CD14-positive monocyte (primary cell): ENCODE data around the gene DGCR8. TPM values are rescaled to one million over a fixed set of nuclear protein-coding genes. Genes with fewer than 3 reads are reported as not detected.

Experiments used
- DNase-seq, 3 donors: peaks; one replicate each; pipeline ENCODE4 v3.0.0-alpha.2; 2011 to 2022
- H2AFZ ChIP-seq: 2 replicates; pipeline ENCODE4 v1.6.0; 2012; ENCODE audit warnings: mild to moderate bottlenecking, low read depth, low read length, inconsistent platforms; ENCODE audit not compliant: insufficient read depth, poor library complexity, severe bottlenecking
- H3K27ac ChIP-seq, 2 donors: 1 replicate in 1 of 2; 2 replicates in 1 of 2; pipeline ENCODE4 v1.5.1; 2012 to 2013; ENCODE audit warnings: low read length in 2 of 2, control low read depth in 1 of 2, inconsistent platforms in 1 of 2, low read depth in 1 of 2, mild to moderate bottlenecking in 1 of 2
- H3K27me3 ChIP-seq, 2 donors: one replicate each; pipeline versions ENCODE4 v1.6.0 to v1.6.1; 2011 to 2013; ENCODE audit warnings: low read length in 2 of 2; ENCODE audit not compliant: control insufficient read depth in 2 of 2, insufficient read depth in 2 of 2
- H3K36me3 ChIP-seq, 2 donors: replicated peaks in 1 of 2; 1 replicate in 1 of 2; 2 replicates in 1 of 2; pipeline versions ENCODE4 v1.5.1 to v1.6.1; 2012 to 2013; ENCODE audit warnings: low read length in 2 of 2, control low read depth in 1 of 2, inconsistent platforms in 1 of 2, mild to moderate bottlenecking in 1 of 2; ENCODE audit not compliant: insufficient read depth in 2 of 2, control insufficient read depth in 1 of 2
- H3K4me1 ChIP-seq, 2 donors: 1 replicate in 1 of 2; 2 replicates in 1 of 2; pipeline versions ENCODE4 v1.5.1 to v1.6.1; 2012 to 2013; ENCODE audit warnings: low read length in 2 of 2, control low read depth in 1 of 2, inconsistent platforms in 1 of 2, mild to moderate bottlenecking in 1 of 2, moderate library complexity in 1 of 2; ENCODE audit not compliant: insufficient read depth in 2 of 2, control insufficient read depth in 1 of 2
- H3K4me2 ChIP-seq: replicated peaks from 2 replicates; pipeline ENCODE3; 2012; ENCODE audit warnings: low read length, moderate library complexity, mild to moderate bottlenecking; ENCODE audit not compliant: poor library complexity, severe bottlenecking; ENCODE audit errors: extremely low read depth
- H3K4me3 ChIP-seq, 3 experiments: fragments of 200-600 bp in 1 of 3; sonication (generic) in 1 of 3; replicated peaks in 1 of 3; 1 replicate in 2 of 3; 2 replicates in 1 of 3; pipeline ENCODE4 v1.5.1; 2011 to 2013; ENCODE audit warnings: low read length in 3 of 3, mild to moderate bottlenecking in 3 of 3, control low read depth in 2 of 3, low read depth in 2 of 3, inconsistent platforms in 1 of 3, moderate library complexity in 1 of 3
- H3K79me2 ChIP-seq: 2 replicates; pipeline ENCODE4 v1.6.0; 2012; ENCODE audit warnings: mild to moderate bottlenecking, control low read depth, inconsistent platforms, low read length, moderate library complexity; ENCODE audit not compliant: insufficient read depth
- H3K9ac ChIP-seq: 2 replicates; pipeline ENCODE4 v1.6.0; 2017; ENCODE audit warnings: low read length, mild to moderate bottlenecking; ENCODE audit not compliant: insufficient read depth, poor library complexity, severe bottlenecking
- H3K9me3 ChIP-seq, 2 donors: replicated peaks in 1 of 2; 1 replicate in 1 of 2; 2 replicates in 1 of 2; pipeline versions ENCODE4 v1.5.1 to v1.6.1; 2012 to 2013; ENCODE audit warnings: low read length in 2 of 2, control low read depth in 1 of 2; ENCODE audit not compliant: control insufficient read depth in 1 of 2, insufficient read depth in 1 of 2
- H4K20me1 ChIP-seq: 2 replicates; pipeline ENCODE4 v1.6.0; 2012; ENCODE audit warnings: mild to moderate bottlenecking, low read length, control low read depth, moderate library complexity; ENCODE audit not compliant: insufficient read depth
- H3K27ac Mint-ChIP-seq, 7 donors: one replicate each; pipeline ENCODE4 v1.8.0; 2020; ENCODE audit warnings: mild to moderate bottlenecking in 7 of 7, mixed read lengths in 7 of 7, moderate library complexity in 6 of 7, inconsistent platforms in 2 of 7
- H3K27me3 Mint-ChIP-seq, 3 donors: one replicate each; pipeline ENCODE4 v1.8.0; 2021 to 2022; ENCODE audit warnings: low read depth in 3 of 3, mild to moderate bottlenecking in 3 of 3, mixed read lengths in 3 of 3, moderate library complexity in 3 of 3, inconsistent platforms in 1 of 3
- H3K36me3 Mint-ChIP-seq, 2 donors: one replicate each; pipeline ENCODE4 v1.8.0; 2020; ENCODE audit warnings: mixed read lengths in 2 of 2, inconsistent platforms in 1 of 2, mild to moderate bottlenecking in 1 of 2
- H3K4me1 Mint-ChIP-seq: one replicate; pipeline ENCODE4 v1.8.0; 2020; ENCODE audit warnings: mild to moderate bottlenecking, mixed read lengths
- H3K4me3 Mint-ChIP-seq, 2 donors: one replicate each; pipeline ENCODE4 v1.8.0; 2020; ENCODE audit warnings: mild to moderate bottlenecking in 2 of 2, mixed read lengths in 2 of 2, moderate library complexity in 1 of 2
- H3K9me3 Mint-ChIP-seq, 7 donors: one replicate each; pipeline ENCODE4 v1.8.0; 2020 to 2022; ENCODE audit warnings: mixed read lengths in 7 of 7, mild to moderate bottlenecking in 6 of 7, moderate library complexity in 6 of 7, inconsistent platforms in 2 of 7
- WGBS: methylation state at CpG from one replicate; pipeline ENCODE4 v1.1.5; 2013; ENCODE audit warnings: missing lambda C conversion rate; ENCODE audit not compliant: insufficient coverage; 5-methylcytosine and 5-hydroxymethylcytosine counted together
- intact Hi-C, 2 donors: fragments of 100-400 bp; cut with micrococcal nuclease; formaldehyde crosslinking; loops; one replicate each; pipeline versions ENCODE4 v1.15.0 to v1.15.1; 2023
- polyA plus RNA-seq, 3 donors: library from polyadenylated mRNA; depleted of rRNA in 1 of 3; unstranded in 2 of 3; stranded (reverse) in 1 of 3; fragments of 300-500 nt in 2 of 3; fragments of >200 nt in 1 of 3; fragmentation: Illumina TruSeq in 2 of 3; gene quantifications; 1 replicate in 2 of 3; 2 replicates in 1 of 3; pipeline ENCODE4 v1.2.3, GENCODE V29; 2012 to 2021
- TF ChIP-seq, protein P1 (sequence below): fragments of 200-600 bp; IDR thresholded peaks from one replicate; pipeline ENCODE4 v1.8.0; 2022; ENCODE audit warnings: antibody characterized with exemption, mild to moderate bottlenecking

Gene DGCR8
- polyA plus RNA-seq, 3 donors, result 1.2 to 18.7 (median 1.4) TPM

DNA sequence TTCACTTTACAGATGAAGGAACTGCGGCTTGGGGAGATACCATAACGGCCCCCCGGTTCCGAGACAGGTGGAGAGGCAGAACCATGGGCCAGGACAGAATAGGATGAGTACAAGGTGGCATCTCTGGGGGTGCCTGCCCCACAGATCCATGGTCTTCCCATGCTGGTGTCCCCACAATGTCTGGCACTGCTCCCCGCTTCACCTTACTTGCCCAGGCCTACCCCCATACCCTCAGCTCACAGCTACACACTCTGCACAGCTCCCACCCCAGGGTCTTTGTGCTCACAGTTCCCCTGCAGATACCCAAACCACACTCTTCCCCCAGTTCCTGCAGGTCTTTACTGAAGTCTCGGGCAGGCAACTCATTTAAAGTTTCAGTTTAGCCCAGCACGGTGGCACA lies 11.4 kb upstream of the DGCR8 start:
- no peak overlapping the region for H3K27ac ChIP-seq
- Mint-ChIP-seq H3K4me3 (no peak overlapping the region), H3K9me3 (no peaks in the 10 kb centered on the region), H3K27me3 (no peaks in the 10 kb centered on the region), H3K4me1 (no peaks in the 10 kb centered on the region), H3K36me3 (peaks cover 11 to 19% of the 10 kb centered on the region in 2 donors), H3K27ac (peak overlapping the region in 1 of 7 donors; percentile 72)
- H3K27me3 ChIP-seq, result no peaks in the 10 kb centered on the region
- H3K4me1 ChIP-seq, result no peaks in the 10 kb centered on the region
- no peak overlapping the region for H3K4me3 ChIP-seq
- DNase-seq, result no peak
- H3K79me2 ChIP-seq, result no peaks in the 10 kb centered on the region
- TF ChIP-seq, protein P1, sequence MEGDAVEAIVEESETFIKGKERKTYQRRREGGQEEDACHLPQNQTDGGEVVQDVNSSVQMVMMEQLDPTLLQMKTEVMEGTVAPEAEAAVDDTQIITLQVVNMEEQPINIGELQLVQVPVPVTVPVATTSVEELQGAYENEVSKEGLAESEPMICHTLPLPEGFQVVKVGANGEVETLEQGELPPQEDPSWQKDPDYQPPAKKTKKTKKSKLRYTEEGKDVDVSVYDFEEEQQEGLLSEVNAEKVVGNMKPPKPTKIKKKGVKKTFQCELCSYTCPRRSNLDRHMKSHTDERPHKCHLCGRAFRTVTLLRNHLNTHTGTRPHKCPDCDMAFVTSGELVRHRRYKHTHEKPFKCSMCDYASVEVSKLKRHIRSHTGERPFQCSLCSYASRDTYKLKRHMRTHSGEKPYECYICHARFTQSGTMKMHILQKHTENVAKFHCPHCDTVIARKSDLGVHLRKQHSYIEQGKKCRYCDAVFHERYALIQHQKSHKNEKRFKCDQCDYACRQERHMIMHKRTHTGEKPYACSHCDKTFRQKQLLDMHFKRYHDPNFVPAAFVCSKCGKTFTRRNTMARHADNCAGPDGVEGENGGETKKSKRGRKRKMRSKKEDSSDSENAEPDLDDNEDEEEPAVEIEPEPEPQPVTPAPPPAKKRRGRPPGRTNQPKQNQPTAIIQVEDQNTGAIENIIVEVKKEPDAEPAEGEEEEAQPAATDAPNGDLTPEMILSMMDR, result no peak
- H2AFZ ChIP-seq, result no peak overlapping the region
- H4K20me1 ChIP-seq, result peaks cover 5% of the 10 kb centered on the region
- intact Hi-C loops, result no loop called here
- whole genome bisulfite sequencing, result 94% methylated on average over 7 of the region's 7 CpGs
- H3K36me3 ChIP-seq, result peaks cover 11 to 24% of the 10 kb centered on the region in 2 donors
- H3K4me2 ChIP-seq, result no peak overlapping the region
- no peak overlapping the region for H3K9ac ChIP-seq
- H3K9me3 ChIP-seq, result no peaks in the 10 kb centered on the region

- H3K4me1 ChIP-seq, result no peaks in the 10 kb centered on the region
- peaks cover 5% of the 10 kb centered on the region for H4K20me1 ChIP-seq
- H3K36me3 Mint-ChIP-seq, result peaks cover 6 to 10% of the 10 kb centered on the region in 2 donors
- no peaks in the 10 kb centered on the region for H3K9me3 ChIP-seq
- TF ChIP-seq, protein P1, result no peak
- H3K4me1 Mint-ChIP-seq, result no peaks in the 10 kb centered on the region
- peaks cover 3 to 16% of the 10 kb centered on the region in 2 donors for H3K36me3 ChIP-seq
- H2AFZ ChIP-seq, result no peak overlapping the region
- H3K27ac ChIP-seq, result no peak overlapping the region
- H3K4me3 ChIP-seq, result no peak overlapping the region
- 92% methylated on average over 2 of the region's 7 CpGs for WGBS
- no peak overlapping the region for H3K9ac ChIP-seq
- H3K79me2 ChIP-seq, result no peaks in the 10 kb centered on the region
- no peak overlapping the region for H3K27ac Mint-ChIP-seq
- H3K4me2 ChIP-seq, result no peak overlapping the region
- H3K27me3 Mint-ChIP-seq, result no peaks in the 10 kb centered on the region
- no peaks in the 10 kb centered on the region for H3K27me3 ChIP-seq
- no peak overlapping the region for H3K4me3 Mint-ChIP-seq
- no peaks in the 10 kb centered on the region for H3K9me3 Mint-ChIP-seq
- intact Hi-C loops, result no loop called here
- no peak for DNase-seq
Observed at GRCh38 chr22:20069331-20070042, 10.6 kb upstream of the DGCR8 start.
